ENCODE results near the gene C10orf90.

Gene C10orf90

DNA sequence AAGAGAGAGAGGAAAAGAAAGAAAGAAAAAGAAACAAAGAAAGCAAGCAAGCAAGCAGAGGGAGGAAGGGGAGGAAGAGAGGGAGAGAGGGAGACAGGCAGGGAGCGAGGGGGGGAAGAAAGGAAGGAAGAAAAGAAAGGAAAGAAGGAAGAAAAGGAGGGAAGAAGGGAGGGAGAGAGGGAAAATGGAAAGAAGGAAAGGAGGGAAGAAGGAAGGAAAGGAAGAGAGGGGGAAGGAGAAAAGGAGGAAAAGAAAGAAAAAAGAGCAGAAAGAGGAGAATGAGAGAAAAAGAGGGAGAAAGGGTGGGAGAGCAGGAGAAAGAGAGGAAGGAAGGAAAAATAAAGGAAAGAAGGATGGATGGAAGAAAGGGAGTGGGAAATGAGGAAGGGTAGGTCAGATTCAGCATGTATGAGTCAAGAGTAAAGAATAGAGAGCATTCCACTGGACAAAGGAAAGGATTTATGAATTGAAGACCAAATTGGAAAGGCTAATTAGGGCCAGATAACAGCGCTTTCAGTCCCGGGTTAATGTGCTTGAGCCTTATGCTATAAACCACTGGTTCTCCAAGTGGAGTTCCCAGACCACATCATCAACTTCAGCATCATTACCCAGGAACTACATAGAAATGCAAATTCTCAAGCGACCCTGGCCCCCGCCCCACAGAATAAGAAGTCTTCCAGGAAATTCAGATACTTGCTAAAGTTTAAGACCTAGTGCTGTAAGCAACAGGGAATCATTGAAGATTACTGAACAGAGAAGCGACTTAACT, 85.1 kb downstream of the C10orf90 start:
- no peak for DNase-seq (ENCODE audit: low read depth in 3 of 3, low spot score in 1 of 3)

DNA sequence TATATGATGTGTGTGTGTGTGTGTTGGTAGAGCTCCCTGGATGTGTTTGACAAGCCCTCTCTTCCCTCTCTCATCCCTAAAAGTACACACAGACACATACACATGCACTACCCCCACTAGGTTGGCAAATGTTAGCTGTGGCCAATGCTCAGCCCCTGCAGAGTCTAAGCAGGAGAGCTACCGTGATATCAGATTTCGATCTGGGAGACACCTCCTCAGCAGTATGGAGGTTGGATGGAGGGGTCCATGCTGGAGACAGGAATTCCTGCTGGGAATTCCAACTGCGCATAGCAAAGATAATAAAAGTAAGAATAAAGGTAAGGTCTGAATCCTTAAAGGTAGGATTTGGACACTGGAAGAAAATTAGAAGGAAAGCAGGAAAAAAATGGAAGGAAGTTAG, 85.7 kb downstream of the C10orf90 start:
- DNase-seq (ENCODE audit: low read depth in 3 of 3, low spot score in 1 of 3): no peak

DNA sequence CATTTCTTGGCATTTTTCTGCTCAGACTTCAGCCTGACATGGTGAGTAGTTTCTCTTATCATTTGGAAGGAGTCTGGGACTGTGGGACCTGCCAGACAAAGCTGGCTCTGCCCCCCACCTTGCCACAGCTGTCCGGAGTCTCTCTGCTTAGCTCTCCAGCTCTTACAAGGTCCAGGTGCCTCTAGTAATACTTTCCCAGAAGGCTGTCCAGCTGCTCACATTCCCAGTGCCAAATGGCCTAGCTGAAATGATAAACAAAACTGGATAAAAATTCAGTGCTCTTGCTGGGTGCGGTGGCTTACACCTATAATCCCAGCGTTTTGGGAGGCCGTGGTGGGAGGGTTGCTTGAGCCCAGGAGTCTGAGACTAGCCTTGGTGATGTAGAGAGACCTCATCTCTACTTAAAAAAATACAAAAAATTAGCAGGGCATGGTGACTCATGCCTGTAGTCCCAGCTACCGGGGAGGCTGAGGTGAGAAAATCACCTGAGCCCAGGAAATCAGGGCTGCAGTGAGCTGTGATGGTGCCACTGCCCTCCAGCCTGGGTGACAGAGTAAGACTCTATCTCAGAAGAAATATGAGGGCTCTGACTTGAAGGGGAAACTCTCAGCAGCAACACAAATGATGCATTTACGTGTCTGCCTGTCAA, 86.8 kb downstream of the C10orf90 start:
- no peak for DNase-seq (ENCODE audit: low read depth in 3 of 3, low spot score in 1 of 3)

GRCh38 chr10:126581648-126582046, 88.8 kb downstream of the C10orf90 start:
- DNase-seq (ENCODE audit: low read depth in 3 of 3, low spot score in 1 of 3): no peak

- DNase-seq (ENCODE audit: low read depth in 3 of 3, low spot score in 1 of 3): no peak
Observed at GRCh38 chr10:126580873-126581647, 89.4 kb downstream of the C10orf90 start.

DNA sequence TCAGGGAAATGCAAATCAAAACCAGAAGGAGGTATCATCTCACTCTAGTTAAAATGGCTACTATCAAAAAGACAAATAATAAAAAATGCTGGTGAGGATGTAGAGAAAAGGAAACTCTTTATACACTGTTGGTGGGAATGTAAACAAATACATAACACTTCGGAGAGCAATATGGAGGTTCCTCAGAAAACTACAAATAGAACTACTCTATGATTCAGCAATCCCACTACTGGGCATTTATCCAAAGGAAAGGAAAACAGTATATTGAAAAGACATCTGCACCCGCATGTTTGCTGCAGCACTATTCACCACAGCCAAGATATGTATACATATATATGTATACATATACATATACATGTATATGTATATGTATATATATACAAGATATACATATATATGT, 94.2 kb downstream of the C10orf90 start:
- no peak for DNase-seq (ENCODE audit: low read depth in 3 of 3, low spot score in 1 of 3)

- DNase-seq (ENCODE audit: low read depth in 3 of 3, low spot score in 1 of 3): no peak
Observed at GRCh38 chr10:126570621-126571602, 99.6 kb downstream of the C10orf90 start.

GRCh38 chr10:126570245-126570570, 100.3 kb downstream of the C10orf90 start:
- no peak for DNase-seq (ENCODE audit: low read depth in 3 of 3, low spot score in 1 of 3)

DNA sequence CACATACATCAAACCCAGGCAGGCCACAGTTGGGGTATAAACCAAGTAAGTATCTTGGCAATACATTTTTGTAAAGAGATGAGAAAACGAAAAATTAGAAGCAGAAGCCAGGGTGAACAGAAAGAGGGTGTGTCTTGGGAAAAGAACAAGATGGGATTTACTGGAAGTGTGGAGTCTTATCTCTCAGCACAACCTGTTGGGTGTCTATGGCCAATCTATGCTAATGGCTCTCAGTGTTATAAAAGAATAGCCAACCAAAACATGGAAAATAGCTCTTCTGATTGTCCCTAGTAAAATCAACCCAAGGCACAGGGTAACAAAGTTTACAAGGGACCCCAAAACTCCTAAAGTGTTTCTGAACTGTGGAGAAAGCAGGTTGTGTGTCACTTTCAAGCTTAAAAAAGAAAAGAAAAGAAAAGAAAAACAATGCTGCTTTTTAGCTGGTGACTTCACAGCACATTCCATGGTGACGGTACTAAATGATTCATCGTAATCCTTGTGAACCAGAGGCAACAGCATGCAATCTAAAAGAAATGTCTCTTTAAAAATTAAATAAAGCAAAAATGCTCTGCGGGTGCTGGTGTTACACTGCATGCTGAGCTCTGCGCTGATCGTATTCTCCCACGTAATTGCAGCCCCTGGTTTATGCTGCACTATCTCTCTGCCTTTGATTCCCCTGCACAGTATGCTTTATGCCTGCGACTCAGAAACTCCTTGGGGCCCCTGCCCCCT, 100.8 kb downstream of the C10orf90 start:
- DNase-seq (ENCODE audit: low read depth in 3 of 3, low spot score in 1 of 3): no peak

- DNase-seq (ENCODE audit: low read depth in 3 of 3, low spot score in 1 of 3): no peak
Observed at GRCh38 chr10:126568809-126569385, 101.6 kb downstream of the C10orf90 start.

DNA sequence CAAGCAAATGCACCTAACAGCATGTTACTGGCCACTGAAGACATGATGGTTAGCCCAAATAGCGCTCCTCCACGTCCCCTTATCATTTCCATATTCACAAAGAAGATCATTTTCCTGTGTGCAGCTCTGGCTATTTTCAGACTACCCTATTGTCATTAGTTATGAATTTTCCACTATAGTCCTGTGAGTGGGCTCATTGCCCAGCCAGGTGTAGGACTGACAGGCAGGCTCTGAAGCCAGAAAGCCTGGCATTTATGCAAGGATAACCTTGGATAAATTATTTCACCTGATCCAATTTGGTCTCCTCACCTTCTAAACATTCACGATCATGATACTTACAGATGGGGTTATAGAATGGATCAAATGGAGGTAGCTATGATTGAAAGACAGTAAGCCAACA, 104.6 kb downstream of the C10orf90 start:
- DNase-seq (ENCODE audit: low read depth in 3 of 3, low spot score in 1 of 3): no peak

GRCh38 chr10:126565441-126565840, 105.1 kb downstream of the C10orf90 start:
- DNase-seq (ENCODE audit: low read depth in 3 of 3, low spot score in 1 of 3): no peak

DNA sequence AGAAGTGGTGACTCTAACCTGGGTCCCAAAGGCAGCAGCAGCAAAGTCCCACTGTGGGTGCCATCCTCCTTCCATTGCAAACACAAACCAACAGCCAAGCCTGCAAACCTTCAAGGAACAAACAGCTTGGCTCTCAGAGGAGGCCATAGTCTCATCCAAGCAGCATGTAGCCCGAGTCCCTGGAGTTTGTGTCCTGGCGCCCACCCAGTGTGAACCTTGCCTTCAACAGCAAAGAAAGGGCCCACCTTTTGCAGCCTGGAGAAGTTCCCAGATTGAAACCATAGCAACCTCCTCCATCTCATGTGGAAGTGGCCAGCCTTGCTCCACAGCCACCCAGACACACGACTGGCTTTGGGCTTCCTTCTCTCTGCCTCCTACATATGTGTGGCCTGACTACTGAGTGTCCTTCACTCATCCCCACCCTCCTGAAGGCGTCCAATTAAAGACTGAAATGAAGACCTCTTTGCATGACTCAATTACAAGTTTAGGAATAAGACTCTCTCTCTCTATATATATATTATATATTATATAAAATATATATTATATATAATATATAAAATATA, 106.1 kb downstream of the C10orf90 start:
- DNase-seq (ENCODE audit: low read depth in 3 of 3, low spot score in 1 of 3): no peak

DNA sequence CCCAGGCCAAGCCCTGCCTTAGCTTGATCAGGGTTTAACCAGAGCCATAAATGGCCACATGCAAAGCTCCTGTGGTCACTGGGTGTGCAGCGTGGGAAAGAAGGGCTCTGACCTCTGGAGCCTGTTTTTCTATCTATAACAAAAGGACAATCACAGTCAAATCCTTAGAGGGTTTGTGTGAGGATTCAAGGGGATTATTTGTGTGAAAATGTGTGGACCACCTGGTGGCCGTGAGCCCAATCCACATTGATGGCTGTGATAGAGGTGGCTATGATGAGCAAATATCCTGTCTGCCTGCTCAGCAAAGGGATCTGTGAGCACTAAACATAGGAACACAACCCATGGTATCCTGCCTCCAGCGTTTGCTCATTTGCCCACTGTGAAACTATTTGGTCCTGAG, 107.1 kb downstream of the C10orf90 start:
- DNase-seq (ENCODE audit: low read depth in 3 of 3, low spot score in 1 of 3): no peak

DNA sequence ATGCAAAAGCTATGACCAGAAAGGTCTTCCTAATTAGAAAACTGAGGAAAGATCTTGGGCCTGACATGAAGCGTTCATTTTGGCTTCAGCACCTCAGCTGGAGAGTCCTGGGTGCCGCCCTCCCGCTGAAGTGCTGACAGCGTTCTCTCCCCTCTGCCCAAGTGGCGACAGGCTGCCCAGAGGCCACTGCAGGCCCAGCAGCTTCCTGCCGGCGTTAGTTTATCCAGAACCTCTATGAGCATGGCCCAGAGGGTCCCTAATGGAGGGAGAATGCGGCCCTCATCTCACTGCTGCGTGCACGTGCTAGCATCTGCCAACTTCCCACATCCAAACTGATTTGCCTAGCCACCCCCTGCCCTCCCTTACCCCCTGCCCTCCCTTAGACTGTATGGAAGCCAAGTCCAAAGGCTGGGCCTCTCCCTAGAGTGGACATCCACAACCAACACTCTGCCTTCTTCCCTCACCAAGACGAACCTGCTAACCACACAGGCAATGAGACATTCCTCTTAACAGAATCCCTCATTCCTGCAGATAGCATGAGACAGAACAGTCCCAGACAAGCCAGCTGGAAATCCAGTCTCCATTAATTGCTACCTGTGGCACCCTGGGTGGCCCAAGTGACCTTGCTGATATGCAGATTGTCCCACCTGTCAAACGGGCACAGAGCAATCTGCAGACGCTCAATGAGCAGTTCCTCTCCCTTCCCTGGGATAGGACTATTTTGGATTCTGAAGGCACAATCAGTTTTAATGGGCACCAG, 108.4 kb downstream of the C10orf90 start:
- DNase-seq (ENCODE audit: low read depth in 3 of 3, low spot score in 1 of 3): no peak

DNA sequence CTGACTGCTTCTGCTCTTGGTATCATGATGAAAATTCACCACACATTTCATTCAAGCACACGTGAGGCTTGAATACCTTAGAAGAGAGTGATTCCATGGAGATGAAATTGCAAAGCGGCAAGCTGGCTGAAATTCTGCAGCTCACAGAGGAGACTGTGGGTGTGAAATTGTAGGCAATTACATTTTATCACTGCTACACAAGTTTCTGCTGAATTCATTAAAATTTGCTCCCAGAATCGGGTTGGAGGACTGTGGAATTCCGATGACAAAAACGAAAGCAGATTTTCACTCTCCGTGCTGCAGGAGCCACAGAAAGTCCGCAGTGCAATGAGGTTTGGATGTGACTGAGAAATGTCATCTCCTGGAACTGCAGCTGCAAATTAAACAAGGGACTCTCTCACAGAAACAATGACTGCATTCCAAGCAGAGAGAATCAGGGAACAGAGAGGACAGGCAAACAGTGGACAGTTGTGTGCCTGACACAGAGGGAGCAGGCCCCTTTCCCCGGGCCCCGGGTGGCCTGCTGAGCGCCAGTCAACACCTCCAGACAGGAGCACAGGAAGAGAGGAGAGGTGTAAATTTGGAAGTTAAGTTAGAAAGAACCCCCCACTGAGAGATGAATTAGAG, 109.1 kb downstream of the C10orf90 start:
- no peak for DNase-seq (ENCODE audit: low read depth in 3 of 3, low spot score in 1 of 3)

DNA sequence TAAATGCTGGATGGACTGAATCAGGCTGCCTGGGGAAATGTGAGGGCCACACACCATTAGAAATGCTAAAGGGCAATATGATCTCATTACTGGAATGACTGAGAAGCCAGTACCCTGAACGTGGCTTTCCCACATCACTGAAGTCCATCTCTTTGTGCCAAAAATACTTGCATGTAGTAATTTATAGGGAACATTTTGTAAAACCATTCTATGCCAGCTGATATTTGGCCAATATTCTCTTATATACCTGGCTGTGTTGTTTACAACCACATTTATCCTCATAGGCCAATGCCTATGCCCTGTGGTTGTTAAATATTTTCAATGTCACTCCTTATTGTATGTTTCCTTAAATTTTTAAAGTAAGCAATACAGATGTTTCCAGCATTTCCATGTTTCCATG, 111.6 kb downstream of the C10orf90 start:
- DNase-seq (ENCODE audit: low read depth in 3 of 3, low spot score in 1 of 3): no peak

- DNase-seq (ENCODE audit: low read depth in 3 of 3, low spot score in 1 of 3): no peak
Observed at GRCh38 chr10:126551202-126551601, 119.3 kb downstream of the C10orf90 start.
